Prostate gland (tissue), 2 donors: ENCODE measurements around the gene GATA6.

ENCODE experiments used
- CTCF ChIP-seq, 4 experiments: fragments of 200-600 bp in 2 of 4; fragments of 450-650 bp in 2 of 4; sonication (generic) in 2 of 4; IDR thresholded peaks; 1 replicate in 3 of 4; 2 replicates in 1 of 4; pipeline ENCODE4 v1.5.1; 2016 to 2019; ENCODE audit warnings: antibody characterized with exemption in 4 of 4, mild to moderate bottlenecking in 2 of 4, moderate library complexity in 2 of 4
- POLR2AphosphoS5 ChIP-seq: sonication (generic); formaldehyde crosslinking; IDR thresholded peaks from one replicate; pipeline ENCODE4 v1.6.1; 2017; ENCODE audit warnings: antibody characterized with exemption

GRCh38 chr18:22221350-22221749 lies 52.0 kb downstream of the GATA6 start:
- no peak for TF ChIP-seq CTCF (IDR thresholded peaks at IDR 0.05)
- TF ChIP-seq POLR2AphosphoS5 = no peak
